ENCODE measurements around the gene TMEM213. TPM values are rescaled to one million over a fixed set of nuclear protein-coding genes. Genes with fewer than 3 reads are reported as not detected.
A peak's percentile ranks its signal among the peaks of the same experiment; 100 is the strongest.

The TMEM213 gene
- total and polyA plus RNA-seq, 2 of the 8 experiments (the other 6 are each of a cell fraction or from before 2014, with no cell fraction given): 0.21 to 0.67 TPM

DNA sequence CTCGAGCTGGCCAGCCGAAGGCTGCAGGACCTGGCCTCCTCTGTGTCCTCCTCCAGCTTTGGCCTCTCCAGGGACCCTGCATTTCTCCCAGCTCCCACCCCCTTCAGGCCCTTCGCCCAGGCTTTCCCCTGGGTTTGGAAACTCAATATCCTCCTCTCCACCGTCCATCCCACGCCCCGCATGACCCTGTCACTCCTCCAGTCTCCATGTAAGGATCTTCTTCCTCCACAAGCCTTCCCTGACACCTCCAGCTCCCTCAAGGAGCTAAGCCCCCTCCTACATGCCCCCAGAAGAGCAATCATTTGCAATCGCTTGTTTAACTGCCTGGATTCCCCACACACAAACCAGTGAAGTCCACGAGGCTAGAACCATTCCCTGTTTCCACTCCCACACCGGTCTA is 24.6 kb upstream of the TMEM213 start:
- H3K18ac ChIP-seq (ENCODE audit: extremely low read depth, low read length): peak overlapping the region; percentile 84
- peaks cover 0 to 10% (median 3%) of the 10 kb centered on the region in 4 experiments; a peak in 4 of 7 replicates for H3K27me3 ChIP-seq (replicated peaks in 1 of 4; ENCODE audit: control insufficient read depth in 3 of 4, extremely low read depth in 1 of 4, insufficient read depth in 3 of 4, low read length in 3 of 4)
- no peak overlapping the region for H4K5ac ChIP-seq (ENCODE audit: insufficient read length, low read depth, low read length)
- 0 out of 4 replicates have a peak overlapping the region, but pooled peaks have one; percentile 6 to 22 for H3K4me2 ChIP-seq (ENCODE audit: insufficient read depth in 1 of 2, low read depth in 2 of 2, low read length in 2 of 2)
- no peak overlapping the region for H2BK20ac ChIP-seq (ENCODE audit: low read length)
- no peak overlapping the region for H3K4ac ChIP-seq (replicated peaks; ENCODE audit: insufficient read length, low read depth, low read length)
- peak overlapping the region; percentile 65; the same call in 1 of the 2 replicates for H2BK15ac ChIP-seq (ENCODE audit: low read length)
- H3K27ac ChIP-seq (ENCODE audit: low read depth, low read length): no peak overlapping the region
- no peak overlapping the region for H3K56ac ChIP-seq (replicated peaks; ENCODE audit: insufficient read length, low read depth, low read length)
- peak overlapping the region; percentile 8 for H4K91ac ChIP-seq (replicated peaks; ENCODE audit: insufficient read length, low read length)
- H2AFZ ChIP-seq (ENCODE audit: low read length): no peak overlapping the region
- H2AK5ac ChIP-seq (ENCODE audit: low read depth, low read length): no peak overlapping the region
- H3K23ac ChIP-seq (ENCODE audit: insufficient read length): no peak overlapping the region
- no peak overlapping the region for H2BK120ac ChIP-seq (replicated peaks; ENCODE audit: low read depth, low read length)
- H3K14ac ChIP-seq (ENCODE audit: insufficient read length): no peak overlapping the region
- H2BK12ac ChIP-seq (ENCODE audit: low read depth, low read length): peak overlapping the region; percentile 2; the same call in 1 of the 2 replicates
- H3K9me3 ChIP-seq (ENCODE audit: insufficient read depth in 2 of 2, low read depth in 1 of 2, low read length in 1 of 2): no peaks in the 10 kb centered on the region
- no peak for DNase-seq (ENCODE audit: low read depth in 1 of 2, low spot score in 2 of 2)
- no peak overlapping the region; the same call in 1 of the 2 replicates for H2BK5ac ChIP-seq (ENCODE audit: low read depth, low read length)
- no peak overlapping the region for H3K9ac ChIP-seq (replicated peaks in 1 of 4; ENCODE audit: extremely low read depth in 1 of 4, low read depth in 3 of 4, low read length in 3 of 4)
- H3K23me2 ChIP-seq (ENCODE audit: low read depth, low read length): no peaks in the 10 kb centered on the region
- TF ChIP-seq CEBPB (IDR thresholded peaks at IDR 0.05; ENCODE audit: low read depth, low read length): no peak
- FAIRE-seq: no peak
- ChIA-PET POLR2A (ENCODE audit: partially characterized antibody) (no interaction called here), CTCF (ENCODE audit: partially characterized antibody) (interaction anchor here (1.0 to 1.5 kb wide), 2 partner anchors 18 to 1112 kb away, joined by 3 to 6 read pairs; no protein-coding TSS in a partner anchor)
- H3K79me2 ChIP-seq (ENCODE audit: control insufficient read depth in 1 of 2, insufficient read depth in 2 of 2, low read length in 2 of 2): no peaks in the 10 kb centered on the region
- 88% methylated on average over 9 of the region's 9 CpGs; no CpG with 5 or more reads in 1 of the 2 experiments for WGBS, 2 experiments (ENCODE audit: extremely low coverage in 1 of 2, insufficient coverage in 1 of 2, insufficient read length in 1 of 2, insufficient replicate concordance in 2 of 2, low coverage in 1 of 2, low lambda C conversion rate in 2 of 2, missing lambda C conversion rate in 1 of 2)
- no peak overlapping the region for H4K8ac ChIP-seq (ENCODE audit: extremely low read depth, insufficient read depth, low read length)
- no peak overlapping the region for H3K4me3 ChIP-seq (ENCODE audit: extremely low read depth in 1 of 4, insufficient read depth in 2 of 4, low read depth in 3 of 4, low read length in 4 of 4)
- peaks cover 0 to 5% (median 3%) of the 10 kb centered on the region in 4 experiments; a peak in 5 of 7 replicates for H3K4me1 ChIP-seq (replicated peaks in 1 of 4; ENCODE audit: control insufficient read depth in 3 of 4, insufficient read depth in 4 of 4, low read length in 3 of 4)
- no peaks in the 10 kb centered on the region for H3K79me1 ChIP-seq (ENCODE audit: low read depth, low read length)
- H3K36me3 ChIP-seq (ENCODE audit: control insufficient read depth in 2 of 4, insufficient read depth in 4 of 4, low read length in 3 of 4): no peaks in the 10 kb centered on the region
- no peaks in the 10 kb centered on the region for H4K20me1 ChIP-seq (replicated peaks in 1 of 2; ENCODE audit: control insufficient read depth in 1 of 2, insufficient read depth in 2 of 2, low read length in 2 of 2)

All from H1 (cell line).